ENCODE results near the gene FAM53A. TPM values are rescaled to one million over a fixed set of nuclear protein-coding genes. Genes with fewer than 3 reads are reported as not detected.

The FAM53A gene
- total and polyA plus RNA-seq, 2 experiments from 2014 or later: 7.1 to 11.8 TPM

GRCh38 chr4:1592709-1593417 is 91.2 kb downstream of the FAM53A start:
- no peaks in the 10 kb centered on the region for H3K9me3 ChIP-seq (ENCODE audit: low read depth)
- no peak for TF ChIP-seq CTCF (IDR thresholded peaks at IDR 0.05; ENCODE audit: low read depth, low read length)

GRCh38 chr4:1592068-1592708 is 91.9 kb downstream of the FAM53A start:
- H3K27ac ChIP-seq: no peak overlapping the region
- no peak for DNase-seq (ENCODE audit: low read depth in 1 of 2, low spot score in 1 of 2)
- no peaks in the 10 kb centered on the region for H3K4me1 ChIP-seq (ENCODE audit: low read depth)
- no peaks in the 10 kb centered on the region for H3K36me3 ChIP-seq
- no peaks in the 10 kb centered on the region for H3K9me3 ChIP-seq (ENCODE audit: low read depth)
- H3K4me3 ChIP-seq: no peak overlapping the region
- no peaks in the 10 kb centered on the region for H3K27me3 ChIP-seq
- TF ChIP-seq CTCF (IDR thresholded peaks at IDR 0.05; ENCODE audit: low read depth, low read length): no peak

More at GRCh38 chr4:1592709-1593417, 91.2 kb downstream of the FAM53A start:
- Histone ChIP-seq H3K4me1 (ENCODE audit: low read depth) (no peaks in the 10 kb centered on the region), H3K27me3 (no peaks in the 10 kb centered on the region), H3K27ac (no peak overlapping the region), H3K36me3 (no peaks in the 10 kb centered on the region), H3K4me3 (no peak overlapping the region)
- DNase-seq (ENCODE audit: low read depth in 1 of 2, low spot score in 1 of 2): no peak

- Histone ChIP-seq H3K9me3 (ENCODE audit: low read depth) (no peaks in the 10 kb centered on the region), H3K27ac (no peak overlapping the region), H3K27me3 (no peaks in the 10 kb centered on the region), H3K36me3 (no peaks in the 10 kb centered on the region), H3K4me3 (no peak overlapping the region), H3K4me1 (ENCODE audit: low read depth) (no peaks in the 10 kb centered on the region)
- no peak for TF ChIP-seq CTCF (IDR thresholded peaks at IDR 0.05; ENCODE audit: low read depth, low read length)
- DNase-seq (ENCODE audit: low read depth in 1 of 2, low spot score in 1 of 2): no peak
Observed at GRCh38 chr4:1591107-1591506, 93.0 kb downstream of the FAM53A start.

- Histone ChIP-seq H3K27me3 (no peaks in the 10 kb centered on the region), H3K4me3 (no peak overlapping the region), H3K36me3 (no peaks in the 10 kb centered on the region), H3K4me1 (ENCODE audit: low read depth) (no peaks in the 10 kb centered on the region), H3K9me3 (ENCODE audit: low read depth) (no peaks in the 10 kb centered on the region), H3K27ac (no peak overlapping the region)
- TF ChIP-seq CTCF (IDR thresholded peaks at IDR 0.05; ENCODE audit: low read depth, low read length): no peak
- no peak for DNase-seq (ENCODE audit: low read depth in 1 of 2, low spot score in 1 of 2)
Observed at GRCh38 chr4:1590244-1590643, 93.9 kb downstream of the FAM53A start.

Other genes with a start within 250 kb of the FAM53A start
- 39.9 and 63.3 TPM in 2 replicates for gene SLBP, start 28.0 kb upstream of the FAM53A start, total RNA-seq
- 62.0 TPM in 2 replicates for gene SLBP, start 28.0 kb upstream of the FAM53A start, polyA plus RNA-seq
- gene TMEM129, start 37.0 kb upstream of the FAM53A start, total RNA-seq: 174 and 175 TPM in 2 replicates
- gene TMEM129, start 37.0 kb upstream of the FAM53A start, polyA plus RNA-seq: 124 and 137 TPM in 2 replicates
- gene TACC3, start 37.2 kb upstream of the FAM53A start, total RNA-seq: 14.4 and 78.2 TPM in 2 replicates
- 18.1 and 73.1 TPM in 2 replicates for gene TACC3, start 37.2 kb upstream of the FAM53A start, polyA plus RNA-seq
- gene FGFR3, start 109.0 kb upstream of the FAM53A start, total RNA-seq: 44.3 and 47.3 TPM in 2 replicates
- gene FGFR3, start 109.0 kb upstream of the FAM53A start, polyA plus RNA-seq: 39.2 and 40.9 TPM in 2 replicates
- 53.3 and 61.5 TPM in 2 replicates for gene LETM1, start 171.8 kb upstream of the FAM53A start, total RNA-seq
- 22.5 and 23.3 TPM in 2 replicates for gene LETM1, start 171.8 kb upstream of the FAM53A start, polyA plus RNA-seq
- 49.8 and 91.3 TPM in 2 replicates for gene NSD2, start 187.1 kb upstream of the FAM53A start, total RNA-seq
- 49.0 and 84.6 TPM in 2 replicates for gene NSD2, start 187.1 kb upstream of the FAM53A start, polyA plus RNA-seq